Measurements from ENCODE around the gene ARR3. TPM values are rescaled to one million over a fixed set of nuclear protein-coding genes. Genes with fewer than 3 reads are reported as not detected.
"Not testable (repeated sequence)": the region's sequence is repeated elsewhere in the genome, so short reads cannot be mapped to it uniquely, and the experiment has no call there.

Gene ARR3
- polyA plus RNA-seq, 6 donors from 2014 or later, result not detected

- no peaks in the 10 kb centered on the region for H3K27me3 Mint-ChIP-seq
- no peaks in the 10 kb centered on the region for H3K4me1 Mint-ChIP-seq
- no peaks in the 10 kb centered on the region for H3K9me3 Mint-ChIP-seq
- H3K4me3 Mint-ChIP-seq, result no peak overlapping the region
- DNase-seq (no peak), ATAC-seq (ENCODE audit: low read depth in 2 of 2) (no peak)
- peaks cover 0 to 4% of the 10 kb centered on the region in 2 donors for H3K36me3 Mint-ChIP-seq
- no peak overlapping the region for H3K27ac Mint-ChIP-seq
These were observed 13.2 kb upstream of the ARR3 start for GRCh38 chrX:70254909-70255308.

GRCh38 chrX:70255452-70255851 is 12.7 kb upstream of the ARR3 start:
- ATAC-seq (ENCODE audit: low read depth in 2 of 2) (no peak), DNase-seq (no peak)
- Mint-ChIP-seq H3K9me3 (no peaks in the 10 kb centered on the region), H3K27me3 (no peaks in the 10 kb centered on the region), H3K4me1 (no peaks in the 10 kb centered on the region), H3K27ac (no peak overlapping the region), H3K36me3 (peaks cover 0 to 4% of the 10 kb centered on the region in 2 donors), H3K4me3 (no peak overlapping the region)

GRCh38 chrX:70257423-70258288 is 10.5 kb upstream of the ARR3 start:
- DNase-seq, result no peak
- ATAC-seq (ENCODE audit: low read depth in 2 of 2), result no peak
- Mint-ChIP-seq H3K27ac (peak overlapping the region in 1 of 6 donors; percentile 45), H3K4me3 (no peak overlapping the region), H3K9me3 (peaks cover 0 to 2% (median 0%) of the 10 kb centered on the region in 7 donors), H3K36me3 (peaks cover 0 to 4% of the 10 kb centered on the region in 2 donors), H3K4me1 (no peaks in the 10 kb centered on the region), H3K27me3 (no peaks in the 10 kb centered on the region)

GRCh38 chrX:70260104-70260503 is 8.0 kb upstream of the ARR3 start, which contains the start of gene P2RY4:
P2RY4 (minus strand) TSS chrX:70260204; CDS start chrX:70259624, 580 bp downstream.
- no peak for DNase-seq
- H3K9me3 Mint-ChIP-seq, result peaks cover 0 to 2% (median 0%) of the 10 kb centered on the region in 7 donors
- no peaks in the 10 kb centered on the region for H3K4me1 Mint-ChIP-seq
- no peak for ATAC-seq (ENCODE audit: low read depth in 2 of 2)
- peaks cover 0 to 14% (median 0%) of the 10 kb centered on the region in 3 donors for H3K27me3 Mint-ChIP-seq
- H3K36me3 Mint-ChIP-seq, result no peaks in the 10 kb centered on the region
- no peak within 1 kb of the TSS for H3K27ac Mint-ChIP-seq
- no peak within 1 kb of the TSS for H3K4me3 Mint-ChIP-seq

- ATAC-seq (ENCODE audit: low read depth in 2 of 2) (no peak), DNase-seq (no peak)
- no peaks in the 10 kb centered on the region for H3K4me1 Mint-ChIP-seq
- H3K4me3 Mint-ChIP-seq, result no peak overlapping the region
- H3K27me3 Mint-ChIP-seq, result peaks cover 0 to 21% (median 0%) of the 10 kb centered on the region in 3 donors
- no peak overlapping the region for H3K27ac Mint-ChIP-seq
- H3K9me3 Mint-ChIP-seq, result peaks cover 0 to 2% (median 0%) of the 10 kb centered on the region in 7 donors
- H3K36me3 Mint-ChIP-seq, result no peaks in the 10 kb centered on the region
These were observed 5.1 kb upstream of the ARR3 start for GRCh38 chrX:70262952-70263567.

GRCh38 chrX:70264784-70265183 is 3.4 kb upstream of the ARR3 start:
- Mint-ChIP-seq H3K27me3 (peaks cover 0 to 21% (median 0%) of the 10 kb centered on the region in 3 donors), H3K27ac (no peak overlapping the region), H3K4me3 (no peak overlapping the region), H3K9me3 (peaks cover 0 to 2% (median 0%) of the 10 kb centered on the region in 7 donors), H3K36me3 (no peaks in the 10 kb centered on the region), H3K4me1 (no peaks in the 10 kb centered on the region)
- DNase-seq (no peak), ATAC-seq (ENCODE audit: low read depth in 2 of 2) (no peak)

- H3K9me3 Mint-ChIP-seq; H3K4me1 Mint-ChIP-seq; H3K4me3 Mint-ChIP-seq; H3K36me3 Mint-ChIP-seq; DNase-seq; ATAC-seq (ENCODE audit: low read depth in 2 of 2); H3K27me3 Mint-ChIP-seq; H3K27ac Mint-ChIP-seq: not testable (repeated sequence)
These were observed 5.9 kb downstream of the ARR3 start for GRCh38 chrX:70274029-70274428.

- no peak overlapping the region for H3K4me3 Mint-ChIP-seq
- peaks cover 0 to 3% (median 0%) of the 10 kb centered on the region in 7 donors for H3K9me3 Mint-ChIP-seq
- ATAC-seq (ENCODE audit: low read depth in 2 of 2) (no peak), DNase-seq (no peak)
- no peak overlapping the region for H3K27ac Mint-ChIP-seq
- H3K4me1 Mint-ChIP-seq, result no peaks in the 10 kb centered on the region
- no peaks in the 10 kb centered on the region for H3K27me3 Mint-ChIP-seq
- no peaks in the 10 kb centered on the region for H3K36me3 Mint-ChIP-seq
These were observed 10.9 kb downstream of the ARR3 start for GRCh38 chrX:70279081-70279480.

- ATAC-seq (ENCODE audit: low read depth in 2 of 2), result no peak
- H3K4me3 Mint-ChIP-seq, result no peak overlapping the region
- DNase-seq, result no peak
- H3K27me3 Mint-ChIP-seq, result no peaks in the 10 kb centered on the region
- no peak overlapping the region for H3K27ac Mint-ChIP-seq
- no peaks in the 10 kb centered on the region for H3K4me1 Mint-ChIP-seq
- no peaks in the 10 kb centered on the region for H3K36me3 Mint-ChIP-seq
- peaks cover 0 to 3% (median 0%) of the 10 kb centered on the region in 7 donors for H3K9me3 Mint-ChIP-seq
These were observed 12.4 kb downstream of the ARR3 start for GRCh38 chrX:70280573-70280972.

- Mint-ChIP-seq H3K4me1 (no peaks in the 10 kb centered on the region), H3K27me3 (no peaks in the 10 kb centered on the region), H3K4me3 (no peak within 1 kb of the TSS), H3K9me3 (peaks cover 0 to 3% (median 0%) of the 10 kb centered on the region in 7 donors), H3K27ac (no peak within 1 kb of the TSS), H3K36me3 (peaks cover 0 to 9% of the 10 kb centered on the region in 2 donors)
- DNase-seq, result no peak
- ATAC-seq (ENCODE audit: low read depth in 2 of 2), result no peak
These were observed 13.8 kb downstream of the ARR3 start, which contains the start of gene RAB41 for GRCh38 chrX:70281951-70282350. RAB41 (plus strand) TSS chrX:70282172; CDS start chrX:70282218, 46 bp downstream.

GRCh38 chrX:70289168-70289792 is 21.1 kb downstream of the ARR3 start:
- Mint-ChIP-seq H3K4me3 (peak overlapping the region; percentile 81 to 91 (median 88)), H3K9me3 (peaks cover 0 to 2% (median 0%) of the 10 kb centered on the region in 7 donors)
- no peak for DNase-seq

GRCh38 chrX:70289793-70290770 is 21.9 kb downstream of the ARR3 start, which contains the start of the genes KIF4A and PDZD11:
KIF4A (plus strand) TSS chrX:70290104; CDS start chrX:70290459, 355 bp downstream.
PDZD11 (minus strand) TSS chrX:70289927; CDS start chrX:70289341, 586 bp downstream.
- peak within 1 kb of the TSS; percentile 81 to 91 (median 88) for H3K4me3 Mint-ChIP-seq
- ATAC-seq (ENCODE audit: low read depth in 2 of 2), result peak; percentile 98
- H3K27ac Mint-ChIP-seq, result peak within 1 kb of the TSS in 4 of 6 donors; percentile 44 to 70 (median 60)
- H3K4me1 Mint-ChIP-seq, result peaks cover 0 to 13% (median 0%) of the 10 kb centered on the region in 3 donors
- H3K9me3 Mint-ChIP-seq, result peaks cover 0 to 2% (median 0%) of the 10 kb centered on the region in 7 donors
- peak; percentile 69 for DNase-seq
- peaks cover 0 to 9% of the 10 kb centered on the region in 2 donors for H3K36me3 Mint-ChIP-seq
- H3K27me3 Mint-ChIP-seq, result no peaks in the 10 kb centered on the region

More at GRCh38 chrX:70289168-70289792, 21.1 kb downstream of the ARR3 start:
- Mint-ChIP-seq H3K36me3 (peaks cover 0 to 9% of the 10 kb centered on the region in 2 donors), H3K27me3 (no peaks in the 10 kb centered on the region), H3K27ac (peak overlapping the region in 1 of 6 donors; percentile 42), H3K4me1 (peaks cover 0 to 13% (median 0%) of the 10 kb centered on the region in 3 donors)
- no peak for ATAC-seq (ENCODE audit: low read depth in 2 of 2)
